ENCODE results near the gene TBX6.

TBX6 gene

DNA sequence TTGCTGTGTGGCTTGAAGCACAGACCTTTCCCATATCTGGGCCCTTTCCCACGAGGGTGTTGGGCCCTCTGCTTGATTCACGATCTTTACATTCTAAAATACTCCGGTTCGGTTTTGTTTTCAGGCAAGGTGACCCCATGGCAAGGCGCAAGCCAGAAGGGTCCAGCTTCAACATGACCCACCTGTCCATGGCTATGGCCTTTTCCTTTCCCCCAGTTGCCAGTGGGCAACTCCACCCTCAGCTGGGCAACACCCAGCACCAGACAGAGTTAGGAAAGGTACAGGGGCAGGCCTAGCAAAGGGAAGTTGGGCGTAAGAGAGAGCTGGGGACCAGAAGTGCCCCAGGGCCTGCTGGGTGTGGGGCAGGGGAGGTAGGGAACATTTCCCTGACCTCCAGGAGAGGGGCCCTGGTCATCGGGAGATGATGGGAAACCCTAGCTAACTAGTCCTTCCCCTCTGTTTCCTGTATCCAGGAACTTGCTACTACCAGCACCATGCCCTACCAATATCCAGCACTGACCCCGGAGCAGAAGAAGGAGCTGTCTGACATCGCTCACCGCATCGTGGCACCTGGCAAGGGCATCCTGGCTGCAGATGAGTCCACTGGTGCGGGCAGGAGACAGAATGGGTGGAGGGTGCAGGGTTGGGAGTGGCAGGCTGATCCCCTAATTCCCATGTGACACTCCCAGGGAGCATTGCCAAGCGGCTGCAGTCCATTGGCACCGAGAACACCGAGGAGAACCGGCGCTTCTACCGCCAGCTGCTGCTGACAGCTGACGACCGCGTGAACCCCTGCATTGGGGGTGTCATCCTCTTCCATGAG, 24.8 kb downstream of the TBX6 start:
- Histone ChIP-seq H3K4me1 (ENCODE audit: insufficient read depth, low read length, severe bottlenecking) (peaks cover 55% of the 10 kb centered on the region), H3F3A (ENCODE audit: insufficient read depth, low read length) (no peaks in the 10 kb centered on the region), H3K27ac (ENCODE audit: low read depth, low read length, poor library complexity, severe bottlenecking) (peak overlapping the region; percentile 72), H2AFZ (ENCODE audit: low read length) (no peak overlapping the region), H3K36me3 (ENCODE audit: insufficient read depth, low read length) (peaks cover 62% of the 10 kb centered on the region), H3K9me2 (ENCODE audit: low read depth, low read length) (no peaks in the 10 kb centered on the region), H3K9ac (ENCODE audit: low read length) (peak overlapping the region; percentile 76), H3K9me3 (ENCODE audit: low read length) (no peaks in the 10 kb centered on the region), H4K20me1 (ENCODE audit: insufficient read depth, low read length) (no peaks in the 10 kb centered on the region), H3K4me2 (ENCODE audit: low read length) (peak overlapping the region; percentile 88), H3K79me2 (ENCODE audit: insufficient read depth, low read length) (peaks cover 13% of the 10 kb centered on the region), H3K27me3 (ENCODE audit: insufficient read depth, low read length) (no peaks in the 10 kb centered on the region), H3K4me3 (ENCODE audit: low read depth, low read length, poor library complexity, severe bottlenecking) (peak overlapping the region; percentile 78)
- TF ChIP-seq EZH2 (IDR thresholded peaks at IDR 0.05; ENCODE audit: borderline replicate concordance, low read length) = no peak
- TF ChIP-seq CTCF (IDR thresholded peaks at IDR 0.05; ENCODE audit: low read length) = no peak

- peak overlapping the region; percentile 76 for H3K9ac ChIP-seq (ENCODE audit: low read length)
- peak overlapping the region; percentile 88 for H3K4me2 ChIP-seq (ENCODE audit: low read length)
- H3K4me1 ChIP-seq (ENCODE audit: insufficient read depth, low read length, severe bottlenecking) = peaks cover 55% of the 10 kb centered on the region
- peak overlapping the region; percentile 78 for H3K4me3 ChIP-seq (ENCODE audit: low read depth, low read length, poor library complexity, severe bottlenecking)
- peaks cover 54% of the 10 kb centered on the region for H3K36me3 ChIP-seq (ENCODE audit: insufficient read depth, low read length)
- no peak overlapping the region for H2AFZ ChIP-seq (ENCODE audit: low read length)
- no peaks in the 10 kb centered on the region for H3K9me2 ChIP-seq (ENCODE audit: low read depth, low read length)
- H3K27ac ChIP-seq (ENCODE audit: low read depth, low read length, poor library complexity, severe bottlenecking) = peak overlapping the region; percentile 72
- no peaks in the 10 kb centered on the region for H3F3A ChIP-seq (ENCODE audit: insufficient read depth, low read length)
- H3K9me3 ChIP-seq (ENCODE audit: low read length) = no peaks in the 10 kb centered on the region
- H4K20me1 ChIP-seq (ENCODE audit: insufficient read depth, low read length) = no peaks in the 10 kb centered on the region
- no peaks in the 10 kb centered on the region for H3K27me3 ChIP-seq (ENCODE audit: insufficient read depth, low read length)
- peaks cover 13% of the 10 kb centered on the region for H3K79me2 ChIP-seq (ENCODE audit: insufficient read depth, low read length)
- TF ChIP-seq CTCF (IDR thresholded peaks at IDR 0.05; ENCODE audit: low read length) = no peak
- TF ChIP-seq EZH2 (IDR thresholded peaks at IDR 0.05; ENCODE audit: borderline replicate concordance, low read length) = no peak
Observed at GRCh38 chr16:30065943-30066760, 25.6 kb downstream of the TBX6 start.

- Histone ChIP-seq H3K9me2 (ENCODE audit: low read depth, low read length) (no peaks in the 10 kb centered on the region), H3K4me3 (ENCODE audit: low read depth, low read length, poor library complexity, severe bottlenecking) (peak within 1 kb of the TSS; percentile 78), H3F3A (ENCODE audit: insufficient read depth, low read length) (no peaks in the 10 kb centered on the region), H3K4me1 (ENCODE audit: insufficient read depth, low read length, severe bottlenecking) (peaks cover 53% of the 10 kb centered on the region), H3K36me3 (ENCODE audit: insufficient read depth, low read length) (peaks cover 46% of the 10 kb centered on the region), H3K79me2 (ENCODE audit: insufficient read depth, low read length) (peaks cover 13% of the 10 kb centered on the region), H3K4me2 (ENCODE audit: low read length) (peak within 1 kb of the TSS; percentile 88), H3K9ac (ENCODE audit: low read length) (peak within 1 kb of the TSS; percentile 94), H3K27me3 (ENCODE audit: insufficient read depth, low read length) (no peaks in the 10 kb centered on the region), H3K27ac (ENCODE audit: low read depth, low read length, poor library complexity, severe bottlenecking) (peak within 1 kb of the TSS; percentile 90), H3K9me3 (ENCODE audit: low read length) (no peaks in the 10 kb centered on the region), H2AFZ (ENCODE audit: low read length) (no peak within 1 kb of the TSS), H4K20me1 (ENCODE audit: insufficient read depth, low read length) (no peaks in the 10 kb centered on the region)
- no peak for TF ChIP-seq CTCF (IDR thresholded peaks at IDR 0.05; ENCODE audit: low read length)
- no peak for TF ChIP-seq EZH2 (IDR thresholded peaks at IDR 0.05; ENCODE audit: borderline replicate concordance, low read length)
Observed at GRCh38 chr16:30065102-30065942, 26.4 kb downstream of the TBX6 start, which contains the start of gene ALDOA. Gene ALDOA, plus strand, starts transcription at chr16:30065760. Its CDS starts 1,138 bp downstream, at chr16:30066898.
